Endothelial cell of umbilical vein (primary cell): Measurements from ENCODE around the gene F2RL3. TPM values are rescaled to one million over a fixed set of nuclear protein-coding genes. Genes with fewer than 3 reads are reported as not detected.

Experiments
- BruUV-seq: library from RNA; stranded (reverse); fragments of 400-500 nt; replicated peaks from 2 replicates; lab custom pipeline; 2021; lab: Mats Ljungman, UMichigan
- CTCF ChIA-PET: fragments of 300-600, 350-600 bp; sonication (Branson Sonifier 250); formaldehyde crosslinking; loops from one replicate; lab custom pipeline; 2021; ENCODE audit warnings: antibody characterized with exemption, inconsistent platforms; lab: Charles Lee
- POLR2A ChIA-PET: fragments of 300-600, 350-600 bp; sonication (Branson Sonifier 250); formaldehyde crosslinking; loops from one replicate; lab custom pipeline; 2021; ENCODE audit warnings: antibody characterized with exemption, inconsistent platforms; lab: Charles Lee
- DNase-seq: peaks from one replicate; pipeline ENCODE4 v3.0.0-alpha.2; 2011; ENCODE audit warnings: low read depth, low spot score
- FAIRE-seq: peaks from 2 replicates; lab custom pipeline; 2011; peaks lifted over from hg19 to GRCh38; lab: Jason Lieb, UNC
- H2AFZ ChIP-seq: 2 replicates; pipeline ENCODE4 v1.6.0; 2012; ENCODE audit warnings: low read depth, low read length, control low read depth, inconsistent platforms
- H3K27ac ChIP-seq: 2 replicates; pipeline ENCODE4 v1.5.1; 2011; ENCODE audit warnings: low read depth, mild to moderate bottlenecking, control low read depth, low read length, moderate library complexity; ENCODE audit not compliant: insufficient read depth
- H3K27me3 ChIP-seq, 2 experiments: 2 replicates each; pipeline versions ENCODE4 v1.6.0 to v1.6.1; 2011; ENCODE audit warnings: low read length in 2 of 2, mixed read lengths in 1 of 2; ENCODE audit not compliant: control insufficient read depth in 2 of 2, insufficient read depth in 2 of 2
- H3K36me3 ChIP-seq, 2 experiments: 2 replicates in 1 of 2; 3 replicates in 1 of 2; pipeline ENCODE4 v1.5.1; 2011; ENCODE audit warnings: low read length in 2 of 2, mild to moderate bottlenecking in 1 of 2, moderate library complexity in 1 of 2; ENCODE audit not compliant: control insufficient read depth in 2 of 2, insufficient read depth in 2 of 2; ENCODE audit errors: extremely low read depth in 1 of 2
- H3K4me1 ChIP-seq: 3 replicates; pipeline ENCODE4 v1.5.1; 2011; ENCODE audit warnings: mild to moderate bottlenecking, low read length; ENCODE audit not compliant: control insufficient read depth, insufficient read depth; ENCODE audit errors: extremely low read depth
- H3K4me2 ChIP-seq: 2 replicates; pipeline ENCODE4 v1.6.1; 2011; ENCODE audit warnings: low read length, control low read depth, mixed read lengths; ENCODE audit not compliant: insufficient read depth
- H3K4me3 ChIP-seq, 3 experiments: fragments of 200-600 bp in 1 of 3; sonication (generic), shearing (Covaris generic) in 1 of 3; replicated peaks in 1 of 3; 2 replicates each; pipeline ENCODE4 v1.5.1; 2011 to 2016; ENCODE audit warnings: control low read depth in 3 of 3, low read length in 3 of 3, mild to moderate bottlenecking in 2 of 3, inconsistent platforms in 1 of 3, low read depth in 1 of 3, moderate library complexity in 1 of 3; ENCODE audit not compliant: insufficient read depth in 1 of 3
- H3K79me2 ChIP-seq: 2 replicates; pipeline ENCODE4 v1.6.0; 2012; ENCODE audit warnings: low read length, inconsistent platforms; ENCODE audit not compliant: control insufficient read depth, insufficient read depth
- H3K9ac ChIP-seq: replicated peaks from 2 replicates; pipeline ENCODE3; 2011; ENCODE audit warnings: low read length, control low read depth; ENCODE audit not compliant: insufficient read depth; ENCODE audit errors: extremely low read depth
- H3K9me1 ChIP-seq: replicated peaks from 3 replicates; pipeline ENCODE4 v1.6.0; 2011; ENCODE audit warnings: mild to moderate bottlenecking, low read length; ENCODE audit not compliant: control insufficient read depth, insufficient read depth; ENCODE audit errors: extremely low read depth
- H3K9me3 ChIP-seq: replicated peaks from 2 replicates; pipeline ENCODE4 v1.5.1; 2012; ENCODE audit warnings: low read length, inconsistent platforms; ENCODE audit not compliant: control insufficient read depth, insufficient read depth
- H4K20me1 ChIP-seq: replicated peaks from 2 replicates; pipeline ENCODE3; 2011; ENCODE audit warnings: mild to moderate bottlenecking, low read length; ENCODE audit not compliant: control insufficient read depth, insufficient read depth; ENCODE audit errors: extremely low read depth
- EZH2 ChIP-seq: IDR thresholded peaks from 2 replicates; pipeline ENCODE4 v1.6.1; 2012; ENCODE audit warnings: borderline replicate concordance, low read depth, mild to moderate bottlenecking, moderate library complexity, low read length, inconsistent platforms; ENCODE audit not compliant: severe bottlenecking
- FOS ChIP-seq: IDR thresholded peaks from 2 replicates; pipeline ENCODE4 v1.6.1; 2011; ENCODE audit warnings: mild to moderate bottlenecking, low read length, moderate library complexity, borderline replicate concordance; ENCODE audit not compliant: insufficient read depth
- GATA2 ChIP-seq: IDR thresholded peaks from 2 replicates; pipeline ENCODE4 v1.7.0; 2011; ENCODE audit warnings: low read depth, mild to moderate bottlenecking, moderate library complexity, mixed read lengths, low read length; ENCODE audit not compliant: insufficient read length, insufficient read depth
- JUN ChIP-seq: IDR thresholded peaks from 2 replicates; pipeline ENCODE4 v1.6.1; 2011; ENCODE audit warnings: borderline replicate concordance, low read depth; ENCODE audit not compliant: insufficient read length, insufficient read depth
- MAX ChIP-seq: IDR thresholded peaks from 2 replicates; pipeline ENCODE4 v1.6.1; 2011; ENCODE audit not compliant: insufficient read depth, insufficient read length
- MYC ChIP-seq: IDR thresholded peaks from one replicate; pipeline ENCODE4 v1.6.1; 2011; ENCODE audit warnings: mild to moderate bottlenecking, low read depth, low read length
- POLR2A ChIP-seq: IDR thresholded peaks from 2 replicates; pipeline ENCODE4 v1.6.1; 2012; ENCODE audit warnings: low read depth, mild to moderate bottlenecking, control low read depth, low read length
- POLR2AphosphoS5 ChIP-seq: IDR thresholded peaks from 2 replicates; pipeline ENCODE4 v1.6.1; 2012; ENCODE audit warnings: low read depth, mild to moderate bottlenecking, control low read depth, low read length, moderate library complexity; ENCODE audit not compliant: insufficient read depth
- dilution Hi-C: fragments of 300-500 bp; cut with MboI; formaldehyde crosslinking; loops from one replicate; pipeline ENCODE4 v1.15.0; 2019; ENCODE audit warnings: low sequenced_read_pairs; ENCODE audit not compliant: extremely low pct_ligation_motif_present
- intact Hi-C: fragments of 100-400 bp; cut with micrococcal nuclease; formaldehyde crosslinking; loops from one replicate; pipeline ENCODE4 v1.10.0; 2022
- polyA plus RNA-seq, 4 experiments: library from polyadenylated mRNA; depleted of rRNA in 3 of 4; stranded (reverse) in 3 of 4; unstranded in 1 of 4; fragments of >200 nt; gene quantifications; 2 replicates each; pipeline versions ENCODE4 v1.2.1 to v1.2.3, GENCODE V29; 2011 to 2012; ENCODE audit warnings: missing spikeins in 1 of 4
- total RNA-seq: library from RNA; stranded (reverse); gene quantifications from 2 replicates; pipeline ENCODE4 v1.2.3, GENCODE V29; 2021
- TF ChIP-seq, protein P1 (sequence below), 2 donors: IDR thresholded peaks; 1 replicate in 1 of 2; 2 replicates in 1 of 2; pipeline ENCODE4 v1.5.1; 2011; ENCODE audit warnings: low read length in 2 of 2, mild to moderate bottlenecking in 2 of 2, moderate library complexity in 2 of 2, control low read depth in 1 of 2, inconsistent platforms in 1 of 2, low read depth in 1 of 2; ENCODE audit not compliant: insufficient read depth in 1 of 2; ENCODE audit errors: extremely low read depth in 1 of 2

F2RL3 gene
- total and polyA plus RNA-seq, 2 donors (not counting 3 experiments of a cell fraction or from before 2014, with no cell fraction given): 1.2 to 1.7 TPM

GRCh38 chr19:16898361-16899015, 9.7 kb downstream of the F2RL3 start:
- H3K79me2 ChIP-seq: no peaks in the 10 kb centered on the region
- H3K27me3 ChIP-seq: no peaks in the 10 kb centered on the region
- no peak overlapping the region for H3K4me2 ChIP-seq
- H4K20me1 ChIP-seq: no peaks in the 10 kb centered on the region
- intact Hi-C loops (loop anchor here (1.0 kb wide), 3 partner anchors 119 to 184 kb away; no protein-coding TSS in a partner anchor), dilution Hi-C loops (no loop called here)
- no peaks in the 10 kb centered on the region for H3K36me3 ChIP-seq
- H3K9me3 ChIP-seq: no peaks in the 10 kb centered on the region
- no peak overlapping the region for H3K27ac ChIP-seq
- no TSS peak for BruUV-seq
- ChIA-PET POLR2A (no interaction called here), CTCF (no interaction called here)
- no peaks in the 10 kb centered on the region for H3K9me1 ChIP-seq
- H3K4me3 ChIP-seq: no peak overlapping the region
- TF ChIP-seq JUN (no peak), MYC (no peak), POLR2A (no peak), FOS (no peak), GATA2 (no peak), EZH2 (no peak), MAX (no peak), POLR2AphosphoS5 (no peak)
- TF ChIP-seq, protein P1, sequence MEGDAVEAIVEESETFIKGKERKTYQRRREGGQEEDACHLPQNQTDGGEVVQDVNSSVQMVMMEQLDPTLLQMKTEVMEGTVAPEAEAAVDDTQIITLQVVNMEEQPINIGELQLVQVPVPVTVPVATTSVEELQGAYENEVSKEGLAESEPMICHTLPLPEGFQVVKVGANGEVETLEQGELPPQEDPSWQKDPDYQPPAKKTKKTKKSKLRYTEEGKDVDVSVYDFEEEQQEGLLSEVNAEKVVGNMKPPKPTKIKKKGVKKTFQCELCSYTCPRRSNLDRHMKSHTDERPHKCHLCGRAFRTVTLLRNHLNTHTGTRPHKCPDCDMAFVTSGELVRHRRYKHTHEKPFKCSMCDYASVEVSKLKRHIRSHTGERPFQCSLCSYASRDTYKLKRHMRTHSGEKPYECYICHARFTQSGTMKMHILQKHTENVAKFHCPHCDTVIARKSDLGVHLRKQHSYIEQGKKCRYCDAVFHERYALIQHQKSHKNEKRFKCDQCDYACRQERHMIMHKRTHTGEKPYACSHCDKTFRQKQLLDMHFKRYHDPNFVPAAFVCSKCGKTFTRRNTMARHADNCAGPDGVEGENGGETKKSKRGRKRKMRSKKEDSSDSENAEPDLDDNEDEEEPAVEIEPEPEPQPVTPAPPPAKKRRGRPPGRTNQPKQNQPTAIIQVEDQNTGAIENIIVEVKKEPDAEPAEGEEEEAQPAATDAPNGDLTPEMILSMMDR (IDR thresholded peaks at IDR 0.05; ENCODE audit: extremely low read depth in 1 of 2, insufficient read depth in 1 of 2, low read depth in 1 of 2, low read length in 2 of 2): no peak
- FAIRE-seq: no peak
- H2AFZ ChIP-seq: no peak overlapping the region
- H3K9ac ChIP-seq: no peak overlapping the region
- no peaks in the 10 kb centered on the region for H3K4me1 ChIP-seq
- DNase-seq: no peak
